Stimulated activated naive B cell treated with anti-CD40 and anti-IgM and Interleukin-4, amounts not matched to agents 10 μg/mL and 1 μg/mL and 100 μg/mL, for 72 hours (primary cell): ENCODE results near the gene CAMTA1.

Experiments used
- ATAC-seq, 2 donors: fragments of 150-1000 bp; cut with Tn5 transposase; replicated peaks; 2 replicates each; pipeline ENCODE4 v1.10.0; 2021; ENCODE audit warnings: moderate library complexity in 1 of 2
- DNase-seq: peaks from one replicate; pipeline ENCODE4 v3.0.0; 2021
- H3K27ac Mint-ChIP-seq: one replicate; pipeline ENCODE4 v1.8.0; 2022; ENCODE audit warnings: mild to moderate bottlenecking, mixed read lengths
- H3K27me3 Mint-ChIP-seq, 2 donors: one replicate each; pipeline ENCODE4 v1.8.0; 2022; ENCODE audit warnings: mixed read lengths in 2 of 2
- H3K36me3 Mint-ChIP-seq, 2 donors: one replicate each; pipeline ENCODE4 v1.8.0; 2022; ENCODE audit warnings: mixed read lengths in 2 of 2, mild to moderate bottlenecking in 1 of 2
- H3K4me1 Mint-ChIP-seq, 2 donors: one replicate each; pipeline ENCODE4 v1.8.0; 2022; ENCODE audit warnings: mixed read lengths in 2 of 2, mild to moderate bottlenecking in 1 of 2
- H3K4me3 Mint-ChIP-seq, 2 donors: one replicate each; pipeline ENCODE4 v1.8.0; 2022; ENCODE audit warnings: mild to moderate bottlenecking in 2 of 2, mixed read lengths in 2 of 2, moderate library complexity in 1 of 2
- H3K9me3 Mint-ChIP-seq, 2 donors: one replicate each; pipeline ENCODE4 v1.8.0; 2022; ENCODE audit warnings: mixed read lengths in 2 of 2, mild to moderate bottlenecking in 1 of 2

Gene CAMTA1

DNA sequence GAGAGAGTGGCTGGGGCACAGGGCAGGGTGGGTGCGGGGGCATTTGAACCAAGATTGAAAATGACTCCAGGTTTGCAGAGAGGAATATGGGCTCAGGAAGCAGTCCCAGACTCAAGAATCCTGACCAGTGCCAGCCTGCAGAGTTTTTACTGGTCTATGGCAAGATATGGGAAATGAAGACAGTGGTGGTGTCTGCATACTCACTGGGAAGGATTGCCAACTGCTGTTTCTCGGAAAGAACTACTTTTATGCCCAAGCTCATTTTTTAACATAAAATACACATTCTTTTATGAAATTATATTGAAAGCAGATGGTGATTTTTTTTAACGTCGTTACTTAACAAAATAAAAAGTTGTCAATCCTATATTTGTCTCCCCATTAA lies 401.8 kb downstream of the CAMTA1 start:
- no peak overlapping the region for H3K27ac Mint-ChIP-seq
- H3K27me3 Mint-ChIP-seq = peaks cover 6 to 7% of the 10 kb centered on the region in 2 donors
- peaks cover 6 to 11% of the 10 kb centered on the region in 2 donors for H3K9me3 Mint-ChIP-seq
- no peaks in the 10 kb centered on the region for H3K36me3 Mint-ChIP-seq
- DNase-seq (no peak), ATAC-seq (no peak)
- H3K4me3 Mint-ChIP-seq = no peak overlapping the region
- no peaks in the 10 kb centered on the region for H3K4me1 Mint-ChIP-seq

DNA sequence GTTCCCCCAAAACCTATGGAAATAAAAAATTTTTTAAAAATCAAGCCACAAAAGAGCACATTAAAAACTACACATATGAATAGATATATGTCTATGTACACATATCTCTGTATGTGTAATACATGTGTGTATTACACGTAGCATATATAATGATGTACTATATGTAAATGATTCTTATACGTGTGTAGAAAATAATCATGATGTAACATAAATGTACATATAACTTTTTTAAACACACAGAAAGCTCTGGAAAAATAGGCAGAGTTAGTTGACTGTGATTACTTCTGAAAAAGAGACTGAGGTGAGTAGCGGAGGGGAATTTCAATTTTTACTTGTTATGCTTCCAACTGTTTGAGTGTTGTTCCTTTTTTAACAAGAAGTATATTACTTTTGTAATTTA lies 405.0 kb downstream of the CAMTA1 start:
- DNase-seq (no peak), ATAC-seq (no peak)
- Mint-ChIP-seq H3K4me3 (no peak overlapping the region), H3K4me1 (no peaks in the 10 kb centered on the region), H3K36me3 (no peaks in the 10 kb centered on the region), H3K27ac (no peak overlapping the region), H3K27me3 (peaks cover 0 to 6% of the 10 kb centered on the region in 2 donors), H3K9me3 (peaks cover 4 to 8% of the 10 kb centered on the region in 2 donors)

DNA sequence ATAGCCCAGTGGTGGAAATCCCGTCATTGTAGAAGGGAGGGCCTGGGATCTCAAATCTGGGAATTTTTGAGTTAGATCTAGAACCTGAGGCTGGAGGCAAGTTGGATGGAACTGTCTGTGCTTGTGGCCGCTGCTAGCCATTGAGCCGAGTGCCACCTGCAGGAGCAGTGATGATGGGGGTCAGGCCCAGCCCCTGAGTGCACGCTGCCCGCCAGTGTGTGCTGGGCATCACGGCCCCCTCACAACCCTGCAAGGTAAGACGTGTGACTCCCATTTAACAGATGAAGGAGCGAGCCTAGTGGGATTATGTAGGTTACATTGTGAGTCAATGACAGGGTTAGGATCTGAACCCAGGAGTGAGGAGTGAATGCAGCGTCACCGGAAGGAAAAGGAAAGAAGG lies 407.2 kb downstream of the CAMTA1 start:
- ATAC-seq (no peak), DNase-seq (no peak)
- H3K36me3 Mint-ChIP-seq = no peaks in the 10 kb centered on the region
- peaks cover 0 to 6% of the 10 kb centered on the region in 2 donors for H3K27me3 Mint-ChIP-seq
- H3K4me3 Mint-ChIP-seq = no peak overlapping the region
- no peaks in the 10 kb centered on the region for H3K4me1 Mint-ChIP-seq
- H3K27ac Mint-ChIP-seq = no peak overlapping the region
- H3K9me3 Mint-ChIP-seq = peaks cover 2 to 8% of the 10 kb centered on the region in 2 donors

GRCh38 chr1:7196036-7196911 lies 411.0 kb downstream of the CAMTA1 start:
- no peak for DNase-seq
- Mint-ChIP-seq H3K4me1 (no peaks in the 10 kb centered on the region), H3K4me3 (no peak overlapping the region), H3K27ac (no peak overlapping the region), H3K27me3 (peaks cover 0 to 12% of the 10 kb centered on the region in 2 donors), H3K36me3 (no peaks in the 10 kb centered on the region), H3K9me3 (peaks cover 0 to 2% of the 10 kb centered on the region in 2 donors)
- ATAC-seq = no peak

DNA sequence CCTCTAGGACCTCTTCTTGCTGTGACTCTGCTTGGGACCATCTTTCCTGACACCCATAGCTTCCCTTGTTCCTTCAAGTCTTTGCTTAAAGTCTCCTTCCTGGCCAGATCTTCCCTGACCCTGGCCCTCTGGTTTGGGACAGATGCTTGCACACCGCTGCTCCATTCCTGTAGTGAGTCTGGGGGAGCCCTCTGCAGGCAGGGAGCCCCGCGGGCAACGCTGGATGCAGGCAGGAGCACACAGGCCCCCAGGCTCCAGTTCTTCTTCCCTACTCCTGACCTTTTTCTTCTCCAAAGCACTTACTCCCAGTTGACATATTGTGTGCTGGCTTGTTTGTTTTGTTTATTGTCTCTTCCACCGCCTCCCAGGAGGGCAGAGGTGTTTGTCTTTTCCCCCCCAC lies 413.4 kb downstream of the CAMTA1 start:
- peaks cover 0 to 6% of the 10 kb centered on the region in 2 donors for H3K27me3 Mint-ChIP-seq
- H3K4me1 Mint-ChIP-seq = no peaks in the 10 kb centered on the region
- no peak overlapping the region for H3K27ac Mint-ChIP-seq
- no peak overlapping the region for H3K4me3 Mint-ChIP-seq
- DNase-seq (no peak), ATAC-seq (no peak)
- H3K36me3 Mint-ChIP-seq = no peaks in the 10 kb centered on the region
- H3K9me3 Mint-ChIP-seq = peaks cover 0 to 4% of the 10 kb centered on the region in 2 donors

- no peak overlapping the region for H3K27ac Mint-ChIP-seq
- H3K27me3 Mint-ChIP-seq = peaks cover 0 to 6% of the 10 kb centered on the region in 2 donors
- H3K4me3 Mint-ChIP-seq = no peak overlapping the region
- no peaks in the 10 kb centered on the region for H3K36me3 Mint-ChIP-seq
- no peak for ATAC-seq
- no peak for DNase-seq
- peaks cover 0 to 4% of the 10 kb centered on the region in 2 donors for H3K9me3 Mint-ChIP-seq
- no peaks in the 10 kb centered on the region for H3K4me1 Mint-ChIP-seq
Measured at GRCh38 chr1:7199077-7199779, 414.0 kb downstream of the CAMTA1 start.

GRCh38 chr1:7207875-7208646 lies 422.8 kb downstream of the CAMTA1 start:
- Mint-ChIP-seq H3K9me3 (no peaks in the 10 kb centered on the region), H3K27me3 (peaks cover 38 to 44% of the 10 kb centered on the region in 2 donors), H3K4me1 (no peaks in the 10 kb centered on the region), H3K36me3 (no peaks in the 10 kb centered on the region), H3K4me3 (no peak overlapping the region), H3K27ac (no peak overlapping the region)
- ATAC-seq = peak; percentile 52 to 63
- DNase-seq = no peak

GRCh38 chr1:7208647-7209180 lies 423.5 kb downstream of the CAMTA1 start:
- Mint-ChIP-seq H3K4me3 (no peak overlapping the region), H3K27ac (no peak overlapping the region), H3K4me1 (no peaks in the 10 kb centered on the region), H3K36me3 (no peaks in the 10 kb centered on the region), H3K27me3 (peaks cover 38 to 44% of the 10 kb centered on the region in 2 donors), H3K9me3 (no peaks in the 10 kb centered on the region)
- DNase-seq (no peak), ATAC-seq (no peak)

DNA sequence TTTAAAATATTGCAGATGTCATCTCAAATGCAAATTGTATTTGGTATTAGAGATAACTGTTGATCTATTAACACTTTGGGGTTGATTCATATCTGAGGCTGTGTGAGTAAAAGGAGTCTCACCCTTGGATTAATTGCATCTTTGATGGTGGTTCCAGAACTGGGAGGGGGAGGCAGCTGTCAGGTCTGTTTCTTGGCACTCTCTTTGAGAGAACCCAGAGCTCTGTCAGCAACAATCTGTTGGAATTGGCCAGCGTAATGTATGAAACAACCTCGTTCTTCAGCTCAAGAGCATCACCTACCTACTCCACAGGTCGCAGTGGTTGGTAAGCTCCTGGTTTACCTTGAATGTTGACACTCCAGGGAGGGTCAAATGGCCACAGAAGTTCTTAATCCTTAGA lies 424.1 kb downstream of the CAMTA1 start:
- H3K4me1 Mint-ChIP-seq = no peaks in the 10 kb centered on the region

DNA sequence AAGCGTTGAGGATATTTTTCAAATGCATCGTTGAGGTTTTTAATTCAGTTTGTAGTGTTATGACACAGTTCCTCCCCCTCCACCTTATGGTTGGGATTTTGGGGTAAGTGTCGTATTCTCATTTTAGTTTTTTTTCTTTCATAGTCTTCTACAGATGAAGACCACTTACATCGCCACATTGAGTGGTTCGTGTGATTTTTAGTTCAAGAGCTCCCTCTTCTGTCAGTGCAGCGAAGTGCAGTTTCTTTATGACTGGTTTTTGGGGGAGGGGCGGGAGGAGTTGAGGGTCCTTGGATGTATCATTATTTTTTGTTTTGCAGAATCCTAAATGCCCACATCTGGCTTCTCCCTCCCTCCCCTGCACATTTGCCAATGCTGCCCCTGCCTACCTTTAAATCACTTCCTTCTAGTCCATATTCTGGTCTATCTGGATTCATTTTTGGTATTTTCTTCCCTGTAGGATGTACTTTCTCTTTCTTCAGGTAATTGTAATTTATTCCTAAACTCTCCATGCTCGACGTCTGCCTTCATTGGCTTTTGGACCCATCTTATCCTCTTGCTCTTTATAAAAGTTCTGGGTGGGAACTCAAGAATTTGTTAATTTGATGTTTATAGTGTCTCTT lies 433.1 kb downstream of the CAMTA1 start:
- Mint-ChIP-seq H3K36me3 (no peaks in the 10 kb centered on the region), H3K4me1 (no peaks in the 10 kb centered on the region), H3K9me3 (peaks cover 0 to 9% of the 10 kb centered on the region in 2 donors), H3K4me3 (no peak overlapping the region), H3K27me3 (peaks cover 32 to 38% of the 10 kb centered on the region in 2 donors), H3K27ac (no peak overlapping the region)
- ATAC-seq (no peak), DNase-seq (no peak)

More for the DNA sequence above, 424.1 kb downstream of the CAMTA1 start:
- H3K36me3 Mint-ChIP-seq = no peaks in the 10 kb centered on the region
- no peak overlapping the region for H3K27ac Mint-ChIP-seq
- no peak for ATAC-seq
- no peak for DNase-seq
- H3K27me3 Mint-ChIP-seq = peaks cover 38 to 44% of the 10 kb centered on the region in 2 donors
- no peaks in the 10 kb centered on the region for H3K9me3 Mint-ChIP-seq
- H3K4me3 Mint-ChIP-seq = no peak overlapping the region

DNA sequence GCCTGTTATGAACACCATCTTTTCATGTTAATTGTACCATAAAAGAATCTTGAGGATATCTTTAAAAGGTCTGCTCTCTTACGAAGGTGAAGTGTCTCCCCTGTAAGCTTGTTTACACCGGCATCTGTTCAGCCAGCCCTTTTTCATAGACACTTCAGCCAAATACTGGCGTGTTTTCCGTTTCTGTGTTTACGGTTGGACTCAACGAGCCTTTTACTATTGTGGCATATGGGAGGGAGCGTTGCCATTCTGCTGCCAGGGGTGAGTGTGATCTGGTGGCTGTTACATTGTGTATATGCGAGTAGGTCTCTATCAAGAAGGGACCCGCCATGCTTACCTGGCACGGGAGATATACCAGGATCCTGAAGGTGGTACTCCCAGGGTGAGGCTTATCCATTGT lies 433.8 kb downstream of the CAMTA1 start:
- no peak overlapping the region for H3K27ac Mint-ChIP-seq
- no peaks in the 10 kb centered on the region for H3K4me1 Mint-ChIP-seq
- DNase-seq (no peak), ATAC-seq (no peak)
- no peaks in the 10 kb centered on the region for H3K36me3 Mint-ChIP-seq
- peaks cover 0 to 9% of the 10 kb centered on the region in 2 donors for H3K9me3 Mint-ChIP-seq
- H3K4me3 Mint-ChIP-seq = no peak overlapping the region
- H3K27me3 Mint-ChIP-seq = peaks cover 32 to 38% of the 10 kb centered on the region in 2 donors

GRCh38 chr1:7220007-7220406 lies 434.8 kb downstream of the CAMTA1 start:
- Mint-ChIP-seq H3K4me3 (no peak overlapping the region), H3K27me3 (peaks cover 27 to 32% of the 10 kb centered on the region in 2 donors), H3K36me3 (no peaks in the 10 kb centered on the region), H3K4me1 (no peaks in the 10 kb centered on the region), H3K27ac (no peak overlapping the region), H3K9me3 (peaks cover 0 to 6% of the 10 kb centered on the region in 2 donors)
- DNase-seq (no peak), ATAC-seq (no peak)

- no peak overlapping the region for H3K4me3 Mint-ChIP-seq
- peaks cover 0 to 6% of the 10 kb centered on the region in 2 donors for H3K9me3 Mint-ChIP-seq
- H3K27me3 Mint-ChIP-seq = peaks cover 26 to 31% of the 10 kb centered on the region in 2 donors
- no peaks in the 10 kb centered on the region for H3K36me3 Mint-ChIP-seq
- no peak for DNase-seq
- H3K27ac Mint-ChIP-seq = no peak overlapping the region
- no peak for ATAC-seq
- H3K4me1 Mint-ChIP-seq = no peaks in the 10 kb centered on the region
Measured at GRCh38 chr1:7220712-7221252, 435.5 kb downstream of the CAMTA1 start.
